ENCODE results near the gene ATP5F1B. TPM values are rescaled to one million over a fixed set of nuclear protein-coding genes. Genes with fewer than 3 reads are reported as not detected.

Gene ATP5F1B
- total RNA-seq (2021; ENCODE audit: unreplicated experiment) = 999 TPM
- polyA plus RNA-seq (2012; ENCODE audit: insufficient read length) = 1,395 TPM
- Bru-seq, nascent RNA = percentile 98 among the genes with signal in this experiment
- BruChase-seq, experiment 1, labeled RNA remaining after a 2-hour chase = percentile 99 among the genes with signal in this experiment
- BruChase-seq, experiment 2, labeled RNA remaining after a 6-hour chase = percentile 100 among the genes with signal in this experiment
- long read RNA-seq, transcript ATP5F1B-201 (10 exons, 1,839 nt) = major isoform, 431 of 998 reads
- long read RNA-seq, transcript ATP5F1B-208 (2 exons, 457 nt) = minor isoform, 25 of 998 reads
- long read RNA-seq, partial matches to known transcripts = 93 of 998 reads
- long read RNA-seq, other reads (novel, unspliced or antisense) = 449 of 998 reads

DNA sequence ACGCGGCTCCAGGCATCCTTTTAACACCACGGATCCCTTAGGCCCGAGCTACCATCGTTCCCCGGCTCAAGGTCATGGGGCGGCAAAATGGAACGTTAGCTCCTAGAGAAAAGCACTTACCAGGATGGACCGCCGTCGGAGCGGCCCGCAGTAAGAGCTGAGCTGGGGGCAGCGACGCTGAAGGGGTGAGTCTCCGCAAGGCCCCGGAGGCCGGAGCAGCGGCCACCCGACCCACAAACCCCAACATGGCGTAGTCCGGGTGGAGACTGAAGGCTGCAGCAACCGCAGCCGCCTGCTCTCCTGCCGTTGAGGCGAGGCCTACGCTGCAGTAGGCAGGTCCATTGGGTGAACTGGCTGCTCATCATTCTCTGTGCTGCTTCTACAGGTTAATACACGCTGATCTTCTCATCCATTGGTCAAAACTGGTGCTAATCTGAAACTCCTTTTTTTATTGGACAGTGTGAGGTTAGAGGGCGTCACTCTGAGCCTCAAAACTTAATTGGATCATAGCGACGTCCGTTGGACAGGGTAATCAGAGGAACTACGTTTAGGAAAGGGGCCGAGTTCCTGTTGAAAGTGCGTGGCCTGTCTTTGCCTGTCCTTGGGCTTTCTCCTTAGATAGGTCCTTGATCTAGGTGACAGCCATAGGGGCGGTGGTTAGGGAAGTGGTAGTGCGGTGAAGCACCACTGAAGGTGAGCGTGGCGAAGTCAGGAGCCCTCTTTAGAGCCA lies at the start of gene ATP5F1B:
Gene ATP5F1B, minus strand, starts transcription at position 268 of the 730 bp plus-strand sequence. Its CDS starts 21 bp downstream, at position 247.
- POLR2A ChIA-PET = interaction anchor here (0.5 to 1.0 kb wide), 5 partner anchors 12 to 163 kb away, joined by 3 to 8 read pairs (median 5); no protein-coding TSS in a partner anchor
- CTCF ChIA-PET = interaction anchor here (0.6 to 1.7 kb wide), 2 partner anchors 9 to 441 kb away, joined by 3 to 8 read pairs; no protein-coding TSS in a partner anchor
- Histone ChIP-seq H3K9me3 (ENCODE audit: control insufficient read depth, insufficient read depth, low read depth, low read length) (no peaks in the 10 kb centered on the region), H3K27ac (ENCODE audit: low read length) (peak within 1 kb of the TSS; percentile 98), H3K4me3 (ENCODE audit: low read depth in 2 of 2, low read length in 2 of 2) (peak within 1 kb of the TSS; percentile 85 to 97), H3K27me3 (ENCODE audit: control insufficient read depth, insufficient read depth, low read length) (no peaks in the 10 kb centered on the region), H3K4me1 (ENCODE audit: control insufficient read depth, insufficient read depth, low read length) (peaks cover 19% of the 10 kb centered on the region; the same call in 1 of the 2 replicates), H3K36me3 (ENCODE audit: control insufficient read depth, insufficient read depth, low read length) (peaks cover 35% of the 10 kb centered on the region)
- no TSS peak for BruUV-seq (replicated peaks)
- in situ Hi-C loops (cut with HindIII; ENCODE audit: low pct_unique_long_range_greater_than_20kb, low sequenced_read_pairs) = no loop called here
- TF ChIP-seq, protein P1, sequence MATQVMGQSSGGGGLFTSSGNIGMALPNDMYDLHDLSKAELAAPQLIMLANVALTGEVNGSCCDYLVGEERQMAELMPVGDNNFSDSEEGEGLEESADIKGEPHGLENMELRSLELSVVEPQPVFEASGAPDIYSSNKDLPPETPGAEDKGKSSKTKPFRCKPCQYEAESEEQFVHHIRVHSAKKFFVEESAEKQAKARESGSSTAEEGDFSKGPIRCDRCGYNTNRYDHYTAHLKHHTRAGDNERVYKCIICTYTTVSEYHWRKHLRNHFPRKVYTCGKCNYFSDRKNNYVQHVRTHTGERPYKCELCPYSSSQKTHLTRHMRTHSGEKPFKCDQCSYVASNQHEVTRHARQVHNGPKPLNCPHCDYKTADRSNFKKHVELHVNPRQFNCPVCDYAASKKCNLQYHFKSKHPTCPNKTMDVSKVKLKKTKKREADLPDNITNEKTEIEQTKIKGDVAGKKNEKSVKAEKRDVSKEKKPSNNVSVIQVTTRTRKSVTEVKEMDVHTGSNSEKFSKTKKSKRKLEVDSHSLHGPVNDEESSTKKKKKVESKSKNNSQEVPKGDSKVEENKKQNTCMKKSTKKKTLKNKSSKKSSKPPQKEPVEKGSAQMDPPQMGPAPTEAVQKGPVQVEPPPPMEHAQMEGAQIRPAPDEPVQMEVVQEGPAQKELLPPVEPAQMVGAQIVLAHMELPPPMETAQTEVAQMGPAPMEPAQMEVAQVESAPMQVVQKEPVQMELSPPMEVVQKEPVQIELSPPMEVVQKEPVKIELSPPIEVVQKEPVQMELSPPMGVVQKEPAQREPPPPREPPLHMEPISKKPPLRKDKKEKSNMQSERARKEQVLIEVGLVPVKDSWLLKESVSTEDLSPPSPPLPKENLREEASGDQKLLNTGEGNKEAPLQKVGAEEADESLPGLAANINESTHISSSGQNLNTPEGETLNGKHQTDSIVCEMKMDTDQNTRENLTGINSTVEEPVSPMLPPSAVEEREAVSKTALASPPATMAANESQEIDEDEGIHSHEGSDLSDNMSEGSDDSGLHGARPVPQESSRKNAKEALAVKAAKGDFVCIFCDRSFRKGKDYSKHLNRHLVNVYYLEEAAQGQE (IDR thresholded peaks at IDR 0.05; ENCODE audit: insufficient read depth in 1 of 2, low read depth in 2 of 2, low read length in 1 of 2) = peak in 1 of 2 experiments; percentile 56; a peak in 1 of 4 replicates
- TF ChIP-seq POLR2AphosphoS5 (IDR thresholded peaks at IDR 0.05; ENCODE audit: low read depth, low read length) (peak; percentile 99), SIN3A (IDR thresholded peaks at IDR 0.05; ENCODE audit: borderline replicate concordance, insufficient read depth, low read depth, low read length) (peak; percentile 88; the same call in 1 of the 2 replicates)
- TF ChIP-seq, protein P2, sequence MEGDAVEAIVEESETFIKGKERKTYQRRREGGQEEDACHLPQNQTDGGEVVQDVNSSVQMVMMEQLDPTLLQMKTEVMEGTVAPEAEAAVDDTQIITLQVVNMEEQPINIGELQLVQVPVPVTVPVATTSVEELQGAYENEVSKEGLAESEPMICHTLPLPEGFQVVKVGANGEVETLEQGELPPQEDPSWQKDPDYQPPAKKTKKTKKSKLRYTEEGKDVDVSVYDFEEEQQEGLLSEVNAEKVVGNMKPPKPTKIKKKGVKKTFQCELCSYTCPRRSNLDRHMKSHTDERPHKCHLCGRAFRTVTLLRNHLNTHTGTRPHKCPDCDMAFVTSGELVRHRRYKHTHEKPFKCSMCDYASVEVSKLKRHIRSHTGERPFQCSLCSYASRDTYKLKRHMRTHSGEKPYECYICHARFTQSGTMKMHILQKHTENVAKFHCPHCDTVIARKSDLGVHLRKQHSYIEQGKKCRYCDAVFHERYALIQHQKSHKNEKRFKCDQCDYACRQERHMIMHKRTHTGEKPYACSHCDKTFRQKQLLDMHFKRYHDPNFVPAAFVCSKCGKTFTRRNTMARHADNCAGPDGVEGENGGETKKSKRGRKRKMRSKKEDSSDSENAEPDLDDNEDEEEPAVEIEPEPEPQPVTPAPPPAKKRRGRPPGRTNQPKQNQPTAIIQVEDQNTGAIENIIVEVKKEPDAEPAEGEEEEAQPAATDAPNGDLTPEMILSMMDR (IDR thresholded peaks at IDR 0.05) = no peak
- ATAC-seq (peak; percentile 99), DNase-seq (ENCODE audit: low read depth, low spot score) (peak; percentile 100)
- intact Hi-C loops (cut with micrococcal nuclease; ENCODE audit: unreplicated experiment) = no loop called here

DNA sequence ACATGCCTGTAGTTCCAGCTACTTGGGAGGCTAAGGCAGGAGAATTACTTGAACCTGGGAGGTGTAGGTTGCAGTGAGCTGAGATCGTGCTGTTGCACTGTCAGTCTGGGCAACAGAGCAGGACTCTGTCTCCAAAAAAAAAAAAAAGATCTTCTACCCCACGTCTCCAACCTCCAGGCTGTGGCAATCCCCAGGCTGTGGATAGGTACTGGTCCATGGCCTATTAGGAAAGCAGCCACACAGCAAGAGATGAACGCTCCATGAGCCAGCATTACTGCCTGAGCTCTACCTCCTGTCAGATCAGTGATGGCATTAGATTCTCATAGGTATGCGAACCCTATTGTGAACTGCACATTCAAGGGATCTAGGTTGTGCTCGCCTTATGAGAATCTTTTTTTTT lies 48.4 kb upstream of the ATP5F1B start:
- Histone ChIP-seq H3K36me3 (ENCODE audit: control insufficient read depth, insufficient read depth, low read length) (no peaks in the 10 kb centered on the region), H3K9me3 (ENCODE audit: control insufficient read depth, insufficient read depth, low read depth, low read length) (no peaks in the 10 kb centered on the region), H3K4me3 (ENCODE audit: low read depth in 2 of 2, low read length in 2 of 2) (no peak overlapping the region), H3K27me3 (ENCODE audit: control insufficient read depth, insufficient read depth, low read length) (no peaks in the 10 kb centered on the region), H3K4me1 (ENCODE audit: control insufficient read depth, insufficient read depth, low read length) (no peaks in the 10 kb centered on the region), H3K27ac (ENCODE audit: low read length) (no peak overlapping the region)
- ChIA-PET POLR2A (no interaction called here), CTCF (no interaction called here)
- in situ Hi-C loops (cut with HindIII; ENCODE audit: low pct_unique_long_range_greater_than_20kb, low sequenced_read_pairs) (no loop called here), intact Hi-C loops (cut with micrococcal nuclease; ENCODE audit: unreplicated experiment) (no loop called here)
- TF ChIP-seq POLR2AphosphoS5 (IDR thresholded peaks at IDR 0.05; ENCODE audit: low read depth, low read length) = no peak
- TF ChIP-seq, protein P1 (IDR thresholded peaks at IDR 0.05; ENCODE audit: insufficient read depth in 1 of 2, low read depth in 2 of 2, low read length in 1 of 2) = no peak
- TF ChIP-seq SIN3A (IDR thresholded peaks at IDR 0.05; ENCODE audit: borderline replicate concordance, insufficient read depth, low read depth, low read length) = no peak
- TF ChIP-seq, protein P2 (IDR thresholded peaks at IDR 0.05) = no peak
- ATAC-seq (no peak), DNase-seq (ENCODE audit: low read depth, low spot score) (no peak)
- no TSS peak for BruUV-seq (replicated peaks)
